Amygdala (tissue), 56 donors: Measurements from ENCODE around the gene PTPRK.

Source experiments
- DNase-seq, 56 donors: peaks; one replicate each; lab custom pipeline; 2025; lab: John Stamatoyannopoulos, UW

PTPRK gene

DNA sequence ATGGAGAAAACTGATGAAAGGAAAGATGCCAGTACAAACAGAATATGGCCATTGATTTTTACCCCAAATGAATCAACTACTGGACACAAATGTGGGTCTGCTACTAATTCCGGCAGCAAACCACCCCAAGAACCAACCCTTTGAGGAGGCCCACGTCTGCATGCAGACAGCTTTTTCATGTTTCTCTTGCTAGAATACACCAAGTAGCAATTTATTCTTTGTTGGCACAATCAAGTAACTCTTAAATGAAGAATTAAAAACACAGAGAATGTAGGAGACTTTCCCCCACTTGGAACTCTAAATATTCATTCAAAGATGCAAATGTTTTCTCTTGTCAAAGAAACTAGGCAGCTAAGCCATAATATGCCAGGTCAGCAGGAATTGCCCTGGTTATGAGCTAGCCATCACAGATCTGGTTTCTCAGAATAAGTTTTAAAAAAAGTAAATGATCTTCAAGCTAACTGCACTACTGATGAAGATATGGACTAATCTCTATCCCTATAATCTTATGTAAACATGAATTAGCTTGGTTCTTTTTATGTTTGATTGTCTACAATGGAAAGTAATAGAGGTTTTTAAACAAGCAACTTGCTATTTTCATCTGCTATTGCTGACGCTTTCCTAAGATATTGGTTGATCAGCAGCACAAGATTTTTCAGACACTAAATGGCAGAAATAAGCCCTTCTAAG is 456.4 kb downstream of the PTPRK start:
- no peak for DNase-seq

GRCh38 chr6:128062882-128063603 is 457.4 kb downstream of the PTPRK start:
- no peak for DNase-seq

- DNase-seq: no peak
Observed at GRCh38 chr6:128057946-128058345, 462.5 kb downstream of the PTPRK start.

- no peak for DNase-seq
Observed at GRCh38 chr6:128057541-128057940, 462.9 kb downstream of the PTPRK start.

GRCh38 chr6:128053109-128053508 is 467.3 kb downstream of the PTPRK start:
- no peak for DNase-seq

GRCh38 chr6:128047989-128048388 is 472.4 kb downstream of the PTPRK start:
- no peak for DNase-seq

GRCh38 chr6:128046033-128046432 is 474.4 kb downstream of the PTPRK start:
- DNase-seq: no peak

DNA sequence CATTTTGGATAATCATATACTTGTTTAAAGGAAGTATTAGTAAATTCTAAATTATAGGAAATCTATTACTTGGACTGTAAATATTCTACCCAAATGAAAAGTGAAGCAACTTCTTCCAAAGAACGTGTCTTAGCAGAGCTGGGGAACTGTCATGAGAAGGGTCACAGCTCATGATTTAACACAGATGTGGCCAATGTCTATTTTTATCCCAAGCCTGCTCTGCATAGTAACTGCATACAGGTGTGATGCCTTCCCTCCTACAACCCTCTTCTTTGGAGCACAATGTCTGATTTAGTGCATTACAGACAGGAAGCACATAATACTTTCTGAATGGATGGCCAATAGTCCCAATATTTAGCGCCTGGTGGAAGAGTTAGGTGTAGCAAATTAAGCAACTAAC is 480.9 kb downstream of the PTPRK start:
- DNase-seq: no peak

- DNase-seq: no peak
Observed at GRCh38 chr6:128036808-128037570, 483.4 kb downstream of the PTPRK start.

- DNase-seq: no peak
Observed at GRCh38 chr6:128033156-128033555, 487.2 kb downstream of the PTPRK start.

GRCh38 chr6:128032042-128032441 is 488.4 kb downstream of the PTPRK start:
- no peak for DNase-seq

DNA sequence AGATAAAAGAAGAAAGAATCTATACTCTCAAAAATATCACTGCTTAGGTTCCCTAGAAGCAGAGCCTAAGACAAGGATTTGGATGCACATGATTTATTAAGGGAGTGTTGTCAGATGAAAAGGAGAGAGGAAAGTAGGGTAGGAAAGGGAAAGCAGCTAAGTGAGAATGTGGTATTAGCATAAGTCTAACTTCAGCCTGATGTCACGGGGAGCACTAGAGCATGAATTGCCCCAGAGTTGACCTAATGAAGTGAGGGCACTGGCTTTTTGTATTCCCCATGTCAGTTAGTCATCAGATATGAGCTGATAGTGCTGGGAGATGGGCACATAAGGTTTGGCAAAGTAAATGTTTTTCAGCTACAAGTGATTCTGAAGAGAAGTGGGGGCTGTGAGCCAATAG is 490.6 kb downstream of the PTPRK start:
- no peak for DNase-seq

DNA sequence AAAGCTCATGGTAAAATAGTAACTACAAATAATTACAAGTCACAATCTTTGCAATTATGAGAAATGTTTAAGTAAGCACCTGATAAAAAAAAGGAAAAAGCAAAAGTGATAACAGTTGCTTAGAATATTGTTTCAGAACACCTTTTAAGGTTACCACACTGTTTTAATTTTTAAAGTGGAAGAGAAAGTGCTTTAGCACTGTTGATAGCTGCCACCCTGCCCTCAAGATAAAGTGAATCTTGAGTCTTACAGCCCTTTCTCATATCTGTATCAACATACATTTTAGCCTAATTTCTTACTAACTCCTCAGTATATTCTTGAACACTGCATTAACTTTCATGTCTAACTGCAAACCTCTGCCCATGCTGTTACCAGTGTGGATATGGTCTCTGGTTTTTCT is 492.2 kb downstream of the PTPRK start:
- DNase-seq: no peak

DNA sequence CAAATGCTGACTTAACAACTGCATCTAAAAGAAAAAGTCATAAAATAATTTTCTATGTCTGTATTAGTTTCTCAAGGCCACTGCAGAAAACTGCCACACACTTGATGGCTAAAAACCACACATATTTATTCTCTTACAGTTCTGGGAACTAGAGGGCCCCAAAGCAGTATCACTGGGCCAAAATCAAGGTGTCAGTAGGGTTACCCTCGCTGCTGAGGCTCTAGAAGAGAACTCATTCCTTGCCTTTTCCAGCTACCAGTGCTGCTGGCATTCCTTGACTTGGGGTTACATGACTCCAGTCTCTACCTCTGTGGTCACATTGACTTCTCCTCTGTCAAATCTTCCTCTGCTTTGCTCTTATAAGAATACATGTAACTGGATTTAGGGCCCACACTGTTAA is 494.9 kb downstream of the PTPRK start:
- no peak for DNase-seq

DNA sequence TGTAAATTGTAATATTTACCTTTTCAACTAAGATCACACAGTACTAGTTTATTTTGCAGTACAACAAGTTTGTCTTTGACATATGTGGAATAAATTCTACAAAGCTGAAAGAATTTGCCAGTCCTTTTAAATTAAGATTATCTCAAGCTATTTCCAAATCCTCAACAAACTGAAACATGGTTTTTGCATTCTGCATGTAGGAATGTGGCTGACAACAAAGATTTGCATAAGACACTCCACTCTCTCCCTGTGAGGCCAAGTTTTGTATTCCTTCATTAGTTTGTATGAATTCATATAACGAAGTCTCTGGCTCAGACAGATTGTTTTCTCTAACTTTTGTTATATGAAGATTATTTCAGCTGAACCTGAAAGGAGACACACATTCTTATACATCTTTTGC is 495.4 kb downstream of the PTPRK start:
- DNase-seq: no peak

- DNase-seq: no peak
Observed at GRCh38 chr6:128024046-128024445, 496.4 kb downstream of the PTPRK start.

DNA sequence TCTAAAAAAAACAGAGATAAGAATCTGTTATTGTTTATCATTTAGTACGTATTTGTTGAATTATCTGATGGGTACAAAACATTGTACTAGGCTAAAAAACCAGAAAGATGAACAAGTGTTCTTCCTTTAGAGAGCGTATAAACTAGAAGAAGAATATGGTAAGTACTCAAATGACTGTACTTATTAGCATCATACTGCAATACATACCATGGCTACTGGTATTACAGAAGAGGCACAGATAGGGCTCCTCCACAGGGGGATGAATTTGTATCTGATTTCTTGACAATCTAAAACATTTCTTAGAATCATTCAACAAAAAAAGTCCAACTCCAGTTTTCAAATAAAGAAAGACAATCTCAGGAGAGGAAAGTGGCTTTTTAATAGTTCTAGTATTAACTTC is 501.6 kb downstream of the PTPRK start:
- DNase-seq: no peak

- DNase-seq: no peak
Observed at GRCh38 chr6:128017288-128017687, 503.1 kb downstream of the PTPRK start.

- no peak for DNase-seq
Observed at GRCh38 chr6:128007658-128008057, 512.7 kb downstream of the PTPRK start.

DNA sequence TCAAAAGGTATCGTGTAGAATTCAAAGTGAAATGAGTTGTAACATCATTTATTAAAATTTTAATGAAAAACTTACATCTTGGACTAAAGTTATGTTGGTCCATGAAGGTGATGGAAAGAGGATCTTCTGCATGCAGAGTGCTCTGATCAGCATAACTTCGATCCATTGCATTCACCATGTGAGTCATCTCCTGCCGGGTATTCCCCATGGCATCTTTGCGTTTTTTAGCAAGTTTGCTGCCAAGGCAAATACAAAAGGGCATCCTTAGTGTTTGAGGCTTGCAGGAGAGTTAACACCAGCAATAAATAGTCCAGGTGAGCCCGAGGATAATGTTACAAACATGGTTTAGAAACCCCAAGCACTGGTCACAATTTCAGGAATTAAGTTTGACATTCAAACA is 515.4 kb downstream of the PTPRK start:
- DNase-seq: no peak

- no peak for DNase-seq
Observed at GRCh38 chr6:128000363-128000762, 520.0 kb downstream of the PTPRK start.

DNA sequence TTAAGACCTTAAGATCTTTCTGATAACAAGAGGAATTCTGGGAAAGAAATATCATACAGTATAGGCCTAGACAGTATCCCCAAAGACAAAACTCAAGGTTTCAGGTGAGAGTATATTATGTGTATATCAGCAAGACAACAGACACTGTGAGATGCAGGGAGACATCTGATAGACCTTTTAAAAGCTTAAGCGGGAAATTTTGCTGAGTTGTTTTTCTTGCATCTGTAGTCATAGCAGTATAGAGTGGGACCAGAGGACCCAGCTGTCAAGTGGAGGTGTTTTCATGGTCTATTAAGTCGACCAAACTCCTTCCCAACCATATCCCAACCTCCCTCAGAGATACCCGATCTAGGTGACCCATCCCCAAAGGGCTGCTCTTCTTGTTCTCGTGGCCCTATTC is 521.4 kb downstream of the PTPRK start:
- no peak for DNase-seq
